Parathyroid adenoma (tissue), 2 donors: ENCODE results near the gene HEXD.

Experiments
- H2AFZ ChIP-seq: fragments of 300-600 bp; sonication (generic); one replicate; pipeline ENCODE4 v1.7.0; 2017; ENCODE audit warnings: antibody characterized with exemption, mild to moderate bottlenecking
- H3K27ac ChIP-seq: fragments of 300-600 bp; sonication (generic); one replicate; pipeline ENCODE4 v1.7.0; 2017
- H3K27me3 ChIP-seq: fragments of 300-600 bp; sonication (generic); one replicate; pipeline ENCODE4 v1.7.0; 2017; ENCODE audit warnings: low read length; ENCODE audit not compliant: control insufficient read depth, insufficient read depth
- H3K36me3 ChIP-seq: fragments of 300-600 bp; sonication (generic); one replicate; pipeline ENCODE4 v1.7.0; 2017; ENCODE audit warnings: low read length; ENCODE audit not compliant: control insufficient read depth, insufficient read depth
- H3K4me1 ChIP-seq: fragments of 300-600 bp; sonication (generic); one replicate; pipeline ENCODE4 v1.7.0; 2017; ENCODE audit warnings: control low read depth
- H3K4me2 ChIP-seq: fragments of 300-600 bp; sonication (generic); one replicate; pipeline ENCODE4 v1.7.0; 2017; ENCODE audit warnings: low read length
- H3K4me3 ChIP-seq: fragments of 300-600 bp; sonication (generic); one replicate; pipeline ENCODE4 v1.7.0; 2017; ENCODE audit warnings: low read depth, low read length
- H3K79me2 ChIP-seq: fragments of 300-600 bp; sonication (generic); one replicate; pipeline ENCODE4 v1.7.0; 2017; ENCODE audit warnings: control low read depth
- H3K9ac ChIP-seq: fragments of 300-600 bp; sonication (generic); one replicate; pipeline ENCODE4 v1.7.0; 2017; ENCODE audit warnings: mild to moderate bottlenecking
- H3K9me3 ChIP-seq: fragments of 300-600 bp; sonication (generic); one replicate; pipeline ENCODE4 v1.7.0; 2017; ENCODE audit warnings: low read length; ENCODE audit not compliant: control insufficient read depth
- TF ChIP-seq, protein P1 (sequence below): fragments of 300-600 bp; sonication (generic); IDR thresholded peaks from one replicate; pipeline ENCODE4 v1.7.0; 2017; ENCODE audit warnings: antibody characterized with exemption, mild to moderate bottlenecking
- donor health status: primary hyperparathyroidism.

The HEXD gene

DNA sequence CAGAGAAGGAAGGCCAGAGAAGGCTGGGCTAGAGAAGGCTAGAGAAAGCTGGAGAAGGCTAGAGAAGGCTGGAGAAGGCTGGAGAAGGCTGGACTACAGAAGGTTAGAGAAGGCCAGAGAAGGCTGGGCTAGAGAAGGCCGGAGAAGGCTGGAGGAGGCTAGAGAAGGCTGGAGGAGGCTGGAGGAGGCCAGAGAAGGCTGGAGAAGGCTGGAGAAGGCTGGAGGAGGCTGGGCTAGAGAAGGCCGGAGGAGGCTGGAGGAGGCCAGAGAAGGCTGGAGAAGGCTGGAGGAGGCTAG, 6.7 kb downstream of the HEXD start:
- no peak overlapping the region for H2AFZ ChIP-seq
- TF ChIP-seq, protein P1, sequence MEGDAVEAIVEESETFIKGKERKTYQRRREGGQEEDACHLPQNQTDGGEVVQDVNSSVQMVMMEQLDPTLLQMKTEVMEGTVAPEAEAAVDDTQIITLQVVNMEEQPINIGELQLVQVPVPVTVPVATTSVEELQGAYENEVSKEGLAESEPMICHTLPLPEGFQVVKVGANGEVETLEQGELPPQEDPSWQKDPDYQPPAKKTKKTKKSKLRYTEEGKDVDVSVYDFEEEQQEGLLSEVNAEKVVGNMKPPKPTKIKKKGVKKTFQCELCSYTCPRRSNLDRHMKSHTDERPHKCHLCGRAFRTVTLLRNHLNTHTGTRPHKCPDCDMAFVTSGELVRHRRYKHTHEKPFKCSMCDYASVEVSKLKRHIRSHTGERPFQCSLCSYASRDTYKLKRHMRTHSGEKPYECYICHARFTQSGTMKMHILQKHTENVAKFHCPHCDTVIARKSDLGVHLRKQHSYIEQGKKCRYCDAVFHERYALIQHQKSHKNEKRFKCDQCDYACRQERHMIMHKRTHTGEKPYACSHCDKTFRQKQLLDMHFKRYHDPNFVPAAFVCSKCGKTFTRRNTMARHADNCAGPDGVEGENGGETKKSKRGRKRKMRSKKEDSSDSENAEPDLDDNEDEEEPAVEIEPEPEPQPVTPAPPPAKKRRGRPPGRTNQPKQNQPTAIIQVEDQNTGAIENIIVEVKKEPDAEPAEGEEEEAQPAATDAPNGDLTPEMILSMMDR, result no peak
- no peak overlapping the region for H3K4me3 ChIP-seq

DNA sequence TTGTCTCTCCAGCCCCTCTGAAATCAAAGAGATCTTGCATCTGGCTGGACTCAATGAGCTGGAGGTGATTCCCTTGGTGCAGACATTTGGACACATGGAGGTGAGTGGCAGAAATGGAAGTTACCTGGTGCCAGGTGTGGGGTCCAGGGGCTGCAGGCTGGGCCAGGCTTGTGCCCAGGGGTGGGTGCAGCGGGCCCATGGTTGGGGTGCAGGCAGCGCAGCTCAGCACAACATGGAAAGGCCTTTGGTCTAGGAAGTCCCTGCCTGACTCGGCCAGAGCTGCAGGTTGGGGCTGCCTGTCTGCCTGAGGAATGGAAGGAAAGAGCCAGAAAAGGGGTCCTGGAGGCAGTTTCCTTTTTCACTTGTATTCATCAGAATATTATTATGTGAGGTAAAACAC, 10.4 kb downstream of the HEXD start:
- TF ChIP-seq, protein P1, result no peak
- Histone ChIP-seq H3K27me3 (no peaks in the 10 kb centered on the region), H3K9me3 (no peaks in the 10 kb centered on the region), H3K4me3 (no peak overlapping the region), H3K36me3 (no peaks in the 10 kb centered on the region), H3K4me2 (no peak overlapping the region), H2AFZ (no peak overlapping the region), H3K4me1 (no peaks in the 10 kb centered on the region), H3K27ac (no peak overlapping the region), H3K9ac (no peak overlapping the region), H3K79me2 (no peaks in the 10 kb centered on the region)

More for the DNA sequence above, 6.7 kb downstream of the HEXD start:
- Histone ChIP-seq H3K9ac (no peak overlapping the region), H3K27ac (no peak overlapping the region), H3K27me3 (no peaks in the 10 kb centered on the region), H3K4me1 (no peaks in the 10 kb centered on the region), H3K36me3 (no peaks in the 10 kb centered on the region), H3K4me2 (no peak overlapping the region), H3K9me3 (no peaks in the 10 kb centered on the region), H3K79me2 (no peaks in the 10 kb centered on the region)

DNA sequence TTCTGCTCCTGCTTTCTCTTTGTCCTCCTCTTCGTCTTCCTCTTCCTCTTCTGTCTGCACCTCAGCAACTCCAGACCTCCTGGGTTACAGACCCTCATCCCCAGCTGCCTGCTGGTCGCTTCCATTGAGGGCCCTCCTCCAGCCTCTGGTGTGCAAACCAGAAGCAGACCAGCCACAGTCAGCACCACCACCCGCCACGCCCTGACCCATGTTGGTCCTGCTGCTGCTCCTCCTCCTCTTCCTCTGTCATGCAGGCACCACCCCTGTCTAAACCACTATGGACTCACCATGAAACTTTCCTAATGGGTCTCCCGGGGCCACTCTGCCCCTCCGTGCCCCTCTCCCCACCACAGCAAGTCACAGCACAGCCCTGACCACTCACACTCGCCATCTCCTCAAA, 11.7 kb downstream of the HEXD start:
- TF ChIP-seq, protein P1, result no peak
- Histone ChIP-seq H3K27ac (no peak overlapping the region), H3K4me3 (no peak overlapping the region), H3K27me3 (no peaks in the 10 kb centered on the region), H3K9ac (no peak overlapping the region), H3K4me2 (no peak overlapping the region), H3K9me3 (no peaks in the 10 kb centered on the region), H3K36me3 (no peaks in the 10 kb centered on the region), H3K4me1 (no peaks in the 10 kb centered on the region), H3K79me2 (no peaks in the 10 kb centered on the region), H2AFZ (no peak overlapping the region)

DNA sequence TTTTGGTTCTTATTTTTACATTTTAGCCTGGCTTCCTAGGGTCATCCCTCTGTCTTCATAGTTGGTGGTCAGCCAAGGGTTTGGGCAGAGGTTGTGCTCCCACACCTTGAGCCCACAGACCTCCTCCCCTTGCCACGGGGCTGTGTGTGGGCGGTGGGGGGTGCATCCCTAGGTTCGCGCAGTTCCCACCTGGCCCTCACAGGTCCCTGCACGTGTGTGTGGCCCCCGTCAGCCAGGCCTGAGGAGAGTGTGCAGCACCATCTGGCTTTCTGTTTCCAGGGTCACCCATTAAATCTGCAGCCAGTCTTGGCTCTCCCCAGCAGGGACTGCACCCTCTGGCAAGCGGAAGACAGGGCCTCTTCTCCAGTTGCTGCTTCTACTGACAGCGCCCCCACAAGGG, 13.9 kb downstream of the HEXD start:
- H3K27me3 ChIP-seq, result no peaks in the 10 kb centered on the region
- no peaks in the 10 kb centered on the region for H3K9me3 ChIP-seq
- H3K4me3 ChIP-seq, result no peak overlapping the region
- H3K27ac ChIP-seq, result no peak overlapping the region
- H3K4me2 ChIP-seq, result no peak overlapping the region
- H3K4me1 ChIP-seq, result no peaks in the 10 kb centered on the region
- no peak overlapping the region for H2AFZ ChIP-seq
- H3K36me3 ChIP-seq, result no peaks in the 10 kb centered on the region
- H3K79me2 ChIP-seq, result no peaks in the 10 kb centered on the region
- H3K9ac ChIP-seq, result no peak overlapping the region
- TF ChIP-seq, protein P1, result no peak

DNA sequence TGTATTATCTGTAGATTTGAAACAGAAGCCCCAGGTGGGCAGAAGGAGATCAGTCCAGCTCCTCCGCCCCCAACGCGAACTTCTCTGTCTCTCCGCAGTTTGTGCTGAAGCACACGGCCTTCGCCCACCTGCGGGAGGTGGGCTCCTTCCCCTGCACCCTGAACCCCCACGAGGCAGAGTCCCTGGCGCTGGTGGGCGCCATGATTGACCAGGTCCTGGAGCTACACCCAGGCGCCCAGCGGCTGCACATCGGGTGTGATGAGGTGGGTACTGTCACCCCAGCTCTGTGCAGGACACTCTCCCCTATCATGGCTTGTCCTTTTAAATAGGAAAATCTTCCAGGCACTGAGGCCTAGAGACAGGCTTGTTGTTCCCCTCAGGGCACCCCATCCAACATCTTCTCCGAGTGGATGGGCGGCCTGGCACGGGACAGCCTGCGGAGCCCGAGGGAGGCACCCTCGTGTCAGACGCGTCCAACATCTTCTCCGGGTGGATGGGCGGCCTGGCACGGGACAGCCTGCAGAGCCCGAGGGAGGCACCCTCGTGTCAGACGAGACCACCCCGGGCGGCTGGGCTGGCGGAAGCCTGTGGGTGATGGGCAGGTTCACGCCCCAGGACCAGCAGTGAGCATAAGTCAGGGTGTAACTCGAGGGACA, 15.5 kb downstream of the HEXD start:
- Histone ChIP-seq H3K4me1 (no peaks in the 10 kb centered on the region), H3K4me2 (no peak overlapping the region), H3K36me3 (no peaks in the 10 kb centered on the region)

More for the DNA sequence above, 15.5 kb downstream of the HEXD start:
- no peaks in the 10 kb centered on the region for H3K79me2 ChIP-seq
- H3K9ac ChIP-seq, result no peak overlapping the region
- no peak overlapping the region for H3K4me3 ChIP-seq
- no peak overlapping the region for H3K27ac ChIP-seq
- TF ChIP-seq, protein P1, result no peak
- no peak overlapping the region for H2AFZ ChIP-seq
- no peaks in the 10 kb centered on the region for H3K9me3 ChIP-seq
- no peaks in the 10 kb centered on the region for H3K27me3 ChIP-seq
